PC-3 (cell line): ENCODE measurements around the gene UBR3. TPM values are rescaled to one million over a fixed set of nuclear protein-coding genes. Genes with fewer than 3 reads are reported as not detected.

ENCODE experiments used
- ATAC-seq: fragments of 200-7000 bp; cut with Tn5 transposase; 2 replicates; pipeline ENCODE4 v1.9.1; 2020; ENCODE audit warnings: mild to moderate bottlenecking, moderate library complexity
- Bru-seq: library from RNA; stranded (reverse); fragments of 400-500 nt; gene quantifications from one replicate; lab custom pipeline; 2021; lab: Mats Ljungman, UMichigan
- BruChase-seq, 2 experiments: library from RNA; stranded (reverse); fragments of 400-500 nt; gene quantifications; one replicate each; lab custom pipeline; 2021; lab: Mats Ljungman, UMichigan
- BruUV-seq: library from RNA; stranded (reverse); fragments of 400-500 nt; replicated peaks from 2 replicates; lab custom pipeline; 2021; lab: Mats Ljungman, UMichigan
- CTCF ChIA-PET: fragments of 300-600 bp; sonication (Branson Sonifier 250); formaldehyde crosslinking; loops from one replicate; lab custom pipeline; 2022; ENCODE audit warnings: antibody characterized with exemption; lab: Charles Lee
- POLR2A ChIA-PET: fragments of 300-600 bp; sonication (Branson Sonifier 250); formaldehyde crosslinking; loops from one replicate; lab custom pipeline; 2022; ENCODE audit warnings: antibody characterized with exemption; ENCODE audit not compliant: unreplicated experiment; lab: Charles Lee
- DNase-seq: peaks from one replicate; pipeline ENCODE4 v3.0.0-alpha.2; 2015
- H2AFZ ChIP-seq: fragments of 300-600 bp; sonication (generic); 2 replicates; pipeline ENCODE4 v1.6.0; 2016; ENCODE audit warnings: antibody characterized with exemption, low read length
- H3F3A ChIP-seq: fragments of 300-600 bp; sonication (generic); one replicate; pipeline ENCODE4 v1.6.0; 2017; ENCODE audit warnings: antibody characterized with exemption, low read length, control low read depth, mild to moderate bottlenecking; ENCODE audit not compliant: unreplicated experiment
- H3K27ac ChIP-seq: fragments of 300-600 bp; sonication (generic); 2 replicates; pipeline ENCODE4 v1.5.1; 2016; ENCODE audit warnings: mild to moderate bottlenecking, low read length
- H3K27me3 ChIP-seq: fragments of 300-600 bp; sonication (generic); 2 replicates; pipeline ENCODE4 v1.6.1; 2016; ENCODE audit warnings: low read length, mixed read lengths
- H3K36me3 ChIP-seq: fragments of 300-600 bp; sonication (generic); 2 replicates; pipeline ENCODE4 v1.6.1; 2016; ENCODE audit warnings: low read depth, mixed run types, low read length, mixed read lengths
- H3K4me1 ChIP-seq: fragments of 300-600 bp; sonication (generic); 2 replicates; pipeline ENCODE4 v1.5.1; 2016; ENCODE audit warnings: low read length; ENCODE audit not compliant: insufficient read depth
- H3K4me2 ChIP-seq: fragments of 300-600 bp; sonication (generic); 2 replicates; pipeline ENCODE4 v1.6.0; 2016; ENCODE audit warnings: low read length
- H3K4me3 ChIP-seq: fragments of 300-600 bp; sonication (generic); 2 replicates; pipeline ENCODE4 v1.5.1; 2016; ENCODE audit warnings: mild to moderate bottlenecking, low read length, mixed read lengths
- H3K79me2 ChIP-seq: fragments of 300-600 bp; sonication (generic); 2 replicates; pipeline ENCODE4 v1.6.1; 2017; ENCODE audit warnings: low read length, mixed read lengths
- H3K9ac ChIP-seq: fragments of 300-600 bp; sonication (generic); 2 replicates; pipeline ENCODE4 v1.6.0; 2016; ENCODE audit warnings: mild to moderate bottlenecking, low read length
- H3K9me2 ChIP-seq: fragments of 300-600 bp; sonication (generic); replicated peaks from 2 replicates; pipeline ENCODE4 v1.6.1; 2016; ENCODE audit warnings: mixed run types, low read length, mixed read lengths
- H3K9me3 ChIP-seq: fragments of 300-600 bp; sonication (generic); 2 replicates; pipeline ENCODE4 v1.6.1; 2016; ENCODE audit warnings: low read length, mixed read lengths
- H4K20me1 ChIP-seq: fragments of 300-600 bp; sonication (generic); 2 replicates; pipeline ENCODE4 v1.6.1; 2016; ENCODE audit warnings: low read length, mixed read lengths
- EZH2 ChIP-seq: fragments of 300-600 bp; sonication (generic); IDR thresholded peaks from one replicate; pipeline ENCODE4 v1.6.1; 2017; ENCODE audit warnings: antibody characterized with exemption, mild to moderate bottlenecking, low read length; ENCODE audit not compliant: unreplicated experiment
- EZH2phosphoT487 ChIP-seq: fragments of 300-600 bp; sonication (generic); IDR thresholded peaks from 2 replicates; pipeline ENCODE4 v1.6.1; 2018; ENCODE audit warnings: mild to moderate bottlenecking, antibody characterized with exemption, low read length, borderline replicate concordance
- intact Hi-C: fragments of 100-400 bp; cut with micrococcal nuclease; formaldehyde crosslinking; loops from 2 replicates; pipeline ENCODE4 v1.9.0; 2023
- long read RNA-seq: library from polyadenylated mRNA; unstranded; transcript quantifications from one replicate; pipeline ENCODE4 v2.0.0, GENCODE V29; 2021; ENCODE audit not compliant: unreplicated experiment
- total RNA-seq: library from RNA; depleted of rRNA; stranded (reverse); fragments of >200 nt; gene quantifications from 2 replicates; pipeline ENCODE4 v1.2.3, GENCODE V29; 2014; rRNA removed
- TF ChIP-seq, protein P1 (sequence below): fragments of 300-600 bp; sonication (generic); conservative IDR thresholded peaks from 2 replicates; pipeline ENCODE4 v1.5.1; 2017; ENCODE audit warnings: antibody characterized with exemption, low read depth, mild to moderate bottlenecking, low read length

The UBR3 gene, protein sequence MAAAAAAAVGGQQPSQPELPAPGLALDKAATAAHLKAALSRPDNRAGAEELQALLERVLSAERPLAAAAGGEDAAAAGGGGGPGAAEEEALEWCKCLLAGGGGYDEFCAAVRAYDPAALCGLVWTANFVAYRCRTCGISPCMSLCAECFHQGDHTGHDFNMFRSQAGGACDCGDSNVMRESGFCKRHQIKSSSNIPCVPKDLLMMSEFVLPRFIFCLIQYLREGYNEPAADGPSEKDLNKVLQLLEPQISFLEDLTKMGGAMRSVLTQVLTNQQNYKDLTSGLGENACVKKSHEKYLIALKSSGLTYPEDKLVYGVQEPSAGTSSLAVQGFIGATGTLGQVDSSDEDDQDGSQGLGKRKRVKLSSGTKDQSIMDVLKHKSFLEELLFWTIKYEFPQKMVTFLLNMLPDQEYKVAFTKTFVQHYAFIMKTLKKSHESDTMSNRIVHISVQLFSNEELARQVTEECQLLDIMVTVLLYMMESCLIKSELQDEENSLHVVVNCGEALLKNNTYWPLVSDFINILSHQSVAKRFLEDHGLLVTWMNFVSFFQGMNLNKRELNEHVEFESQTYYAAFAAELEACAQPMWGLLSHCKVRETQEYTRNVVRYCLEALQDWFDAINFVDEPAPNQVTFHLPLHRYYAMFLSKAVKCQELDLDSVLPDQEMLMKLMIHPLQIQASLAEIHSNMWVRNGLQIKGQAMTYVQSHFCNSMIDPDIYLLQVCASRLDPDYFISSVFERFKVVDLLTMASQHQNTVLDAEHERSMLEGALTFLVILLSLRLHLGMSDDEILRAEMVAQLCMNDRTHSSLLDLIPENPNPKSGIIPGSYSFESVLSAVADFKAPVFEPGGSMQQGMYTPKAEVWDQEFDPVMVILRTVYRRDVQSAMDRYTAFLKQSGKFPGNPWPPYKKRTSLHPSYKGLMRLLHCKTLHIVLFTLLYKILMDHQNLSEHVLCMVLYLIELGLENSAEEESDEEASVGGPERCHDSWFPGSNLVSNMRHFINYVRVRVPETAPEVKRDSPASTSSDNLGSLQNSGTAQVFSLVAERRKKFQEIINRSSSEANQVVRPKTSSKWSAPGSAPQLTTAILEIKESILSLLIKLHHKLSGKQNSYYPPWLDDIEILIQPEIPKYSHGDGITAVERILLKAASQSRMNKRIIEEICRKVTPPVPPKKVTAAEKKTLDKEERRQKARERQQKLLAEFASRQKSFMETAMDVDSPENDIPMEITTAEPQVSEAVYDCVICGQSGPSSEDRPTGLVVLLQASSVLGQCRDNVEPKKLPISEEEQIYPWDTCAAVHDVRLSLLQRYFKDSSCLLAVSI (N-terminal part only)
- 29.3 and 30.9 TPM in 2 replicates for total RNA-seq
- Bru-seq, nascent RNA = percentile 79 among the genes with signal in this experiment
- BruChase-seq, experiment 1, labeled RNA remaining after a 6-hour chase = percentile 71 among the genes with signal in this experiment
- percentile 77 among the genes with signal in this experiment for BruChase-seq, experiment 2, labeled RNA remaining after a 2-hour chase
- long read RNA-seq, full-length matches to known transcripts = 15 of 37 reads
- long read RNA-seq, partial matches to known transcripts = 14 of 37 reads
- long read RNA-seq, other reads (novel, unspliced or antisense) = 8 of 37 reads

DNA sequence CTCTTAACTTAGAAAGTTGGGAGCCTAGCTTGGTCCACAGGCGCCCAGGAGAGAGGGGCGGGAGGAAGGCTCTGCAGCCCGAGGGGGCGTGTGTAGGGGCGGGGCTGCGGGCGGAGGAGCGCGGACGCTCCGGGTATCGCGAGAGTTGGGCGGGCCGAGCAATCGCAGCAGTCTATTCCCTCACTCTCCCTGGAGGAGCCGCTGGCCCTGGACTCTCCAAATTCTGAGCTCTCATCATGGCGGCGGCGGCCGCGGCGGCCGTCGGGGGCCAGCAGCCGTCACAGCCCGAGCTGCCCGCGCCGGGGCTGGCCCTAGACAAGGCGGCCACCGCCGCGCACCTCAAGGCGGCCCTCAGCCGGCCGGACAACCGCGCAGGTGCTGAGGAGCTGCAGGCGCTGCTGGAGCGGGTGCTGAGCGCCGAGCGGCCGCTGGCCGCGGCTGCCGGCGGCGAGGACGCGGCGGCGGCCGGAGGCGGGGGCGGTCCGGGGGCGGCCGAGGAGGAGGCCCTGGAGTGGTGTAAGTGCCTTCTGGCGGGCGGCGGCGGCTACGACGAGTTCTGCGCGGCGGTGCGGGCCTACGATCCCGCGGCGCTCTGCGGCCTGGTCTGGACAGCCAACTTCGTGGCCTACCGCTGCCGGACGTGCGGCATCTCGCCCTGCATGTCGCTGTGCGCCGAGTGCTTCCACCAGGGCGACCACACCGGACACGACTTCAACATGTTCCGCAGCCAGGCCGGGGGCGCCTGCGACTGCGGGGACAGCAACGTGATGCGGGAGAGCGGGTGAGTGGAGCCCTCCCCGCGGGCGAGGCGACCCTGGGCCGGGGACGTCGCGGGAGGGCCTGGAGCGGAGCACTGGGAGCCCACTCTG, at the start of gene UBR3:
UBR3 (plus strand) TSS at position 183 of the 869 bp plus-strand sequence; CDS start at position 237, 54 bp downstream.
- Histone ChIP-seq H3K27ac (no peak within 1 kb of the TSS), H3K9me2 (no peaks in the 10 kb centered on the region), H2AFZ (peak within 1 kb of the TSS; percentile 25), H3F3A (no peaks in the 10 kb centered on the region), H3K9ac (peak within 1 kb of the TSS; percentile 79), H3K36me3 (peaks cover 11% of the 10 kb centered on the region; the same call in 1 of the 2 replicates), H3K9me3 (no peaks in the 10 kb centered on the region), H3K27me3 (no peaks in the 10 kb centered on the region), H4K20me1 (peaks cover 25% of the 10 kb centered on the region), H3K4me1 (peaks cover 21% of the 10 kb centered on the region), H3K79me2 (peaks cover 70% of the 10 kb centered on the region), H3K4me2 (peak within 1 kb of the TSS; percentile 90), H3K4me3 (peak within 1 kb of the TSS; percentile 86)
- intact Hi-C loops = no loop called here
- CTCF ChIA-PET = interaction anchor here (0.5 to 1.1 kb wide), 3 partner anchors 50 to 548 kb away, joined by 3 to 8 read pairs (median 3); no protein-coding TSS in a partner anchor
- peak; percentile 88 for DNase-seq
- peak; percentile 78 for ATAC-seq
- no peak for TF ChIP-seq EZH2phosphoT487
- TF ChIP-seq, protein P1, sequence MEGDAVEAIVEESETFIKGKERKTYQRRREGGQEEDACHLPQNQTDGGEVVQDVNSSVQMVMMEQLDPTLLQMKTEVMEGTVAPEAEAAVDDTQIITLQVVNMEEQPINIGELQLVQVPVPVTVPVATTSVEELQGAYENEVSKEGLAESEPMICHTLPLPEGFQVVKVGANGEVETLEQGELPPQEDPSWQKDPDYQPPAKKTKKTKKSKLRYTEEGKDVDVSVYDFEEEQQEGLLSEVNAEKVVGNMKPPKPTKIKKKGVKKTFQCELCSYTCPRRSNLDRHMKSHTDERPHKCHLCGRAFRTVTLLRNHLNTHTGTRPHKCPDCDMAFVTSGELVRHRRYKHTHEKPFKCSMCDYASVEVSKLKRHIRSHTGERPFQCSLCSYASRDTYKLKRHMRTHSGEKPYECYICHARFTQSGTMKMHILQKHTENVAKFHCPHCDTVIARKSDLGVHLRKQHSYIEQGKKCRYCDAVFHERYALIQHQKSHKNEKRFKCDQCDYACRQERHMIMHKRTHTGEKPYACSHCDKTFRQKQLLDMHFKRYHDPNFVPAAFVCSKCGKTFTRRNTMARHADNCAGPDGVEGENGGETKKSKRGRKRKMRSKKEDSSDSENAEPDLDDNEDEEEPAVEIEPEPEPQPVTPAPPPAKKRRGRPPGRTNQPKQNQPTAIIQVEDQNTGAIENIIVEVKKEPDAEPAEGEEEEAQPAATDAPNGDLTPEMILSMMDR = no peak
- TF ChIP-seq EZH2 = no peak
- no TSS peak for BruUV-seq
- POLR2A ChIA-PET = interaction anchor here (0.5 to 1.0 kb wide), 6 partner anchors 15 to 371 kb away, joined by 3 to 10 read pairs (median 3); partner anchors contain the start of gene SSB

DNA sequence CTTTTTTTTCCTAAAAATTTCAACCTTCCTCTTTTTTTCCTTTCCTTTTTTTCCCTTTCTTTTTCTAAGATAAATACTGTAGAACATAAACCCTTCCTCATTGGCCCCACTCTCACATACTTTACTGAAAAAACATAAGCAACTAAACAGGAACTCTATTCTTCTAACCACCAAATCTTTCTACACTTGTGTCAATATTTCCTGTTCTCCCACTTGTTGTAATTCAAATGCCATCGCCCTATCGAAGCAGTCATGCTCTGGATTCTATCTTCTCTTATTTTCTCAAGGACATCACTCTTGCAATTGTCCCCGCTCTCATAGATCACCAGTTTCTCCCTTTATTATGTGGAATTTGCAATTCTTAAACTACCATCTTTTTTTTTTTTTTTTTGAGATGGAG, 48.8 kb upstream of the UBR3 start:
- Histone ChIP-seq H4K20me1 (no peaks in the 10 kb centered on the region), H3K9ac (no peak overlapping the region), H3K4me3 (no peak overlapping the region), H3K9me2 (no peaks in the 10 kb centered on the region), H3K79me2 (no peaks in the 10 kb centered on the region), H3K4me2 (no peak overlapping the region), H3K27me3 (no peaks in the 10 kb centered on the region), H3K4me1 (no peaks in the 10 kb centered on the region), H3K27ac (no peak overlapping the region), H2AFZ (no peak overlapping the region), H3K36me3 (no peaks in the 10 kb centered on the region), H3K9me3 (no peaks in the 10 kb centered on the region), H3F3A (no peaks in the 10 kb centered on the region)
- no peak for DNase-seq
- intact Hi-C loops = no loop called here
- CTCF ChIA-PET = no interaction called here
- POLR2A ChIA-PET = no interaction called here
- no TSS peak for BruUV-seq
- no peak for TF ChIP-seq EZH2
- no peak for ATAC-seq
